ENCODE measurements around the gene RPN1.

The RPN1 gene

DNA sequence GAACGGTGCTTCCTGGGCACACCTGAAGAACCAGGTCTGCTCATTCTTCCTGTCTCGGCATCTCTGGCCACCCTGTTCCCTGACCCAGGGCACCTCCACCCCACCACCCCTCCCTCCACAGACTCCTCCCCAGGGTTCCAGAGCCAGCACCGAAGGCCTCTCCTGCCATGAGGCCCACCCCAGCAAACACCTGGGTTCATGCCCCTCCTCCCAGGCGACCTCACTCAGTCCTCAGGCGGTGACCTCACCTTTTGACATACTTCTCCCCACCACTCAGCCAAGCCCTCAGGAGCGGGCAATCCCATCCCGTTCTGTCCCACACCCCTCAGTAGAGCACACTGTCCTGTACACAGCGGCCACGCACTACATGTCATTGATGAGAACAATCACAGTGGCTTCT lies 72.3 kb downstream of the RPN1 start:
- no peak for DNase-seq (ENCODE audit: low spot score)

DNA sequence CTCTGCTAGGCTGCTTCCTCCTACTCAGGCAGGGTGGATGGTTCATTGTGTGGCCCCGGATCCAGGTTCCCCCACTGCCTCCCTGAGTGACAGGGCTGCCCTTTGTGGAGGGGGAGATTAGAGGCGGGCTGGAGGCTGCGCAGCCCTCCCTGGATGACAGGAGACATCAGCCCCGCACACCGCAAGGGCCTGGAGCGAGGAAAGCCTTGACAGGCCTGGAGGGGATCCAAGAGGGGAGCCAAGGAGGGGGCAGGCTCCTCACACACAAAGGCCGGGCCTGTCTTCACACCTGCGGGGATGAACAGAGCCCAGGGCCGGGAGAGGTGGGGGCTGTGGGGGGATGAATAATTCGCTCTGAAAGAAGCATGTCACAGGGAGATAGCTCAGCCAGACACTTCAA lies 72.9 kb downstream of the RPN1 start:
- no peak for DNase-seq (ENCODE audit: low spot score)

- DNase-seq (ENCODE audit: low spot score), result no peak
These were observed 74.3 kb downstream of the RPN1 start for GRCh38 chr3:128576290-128576689.

DNA sequence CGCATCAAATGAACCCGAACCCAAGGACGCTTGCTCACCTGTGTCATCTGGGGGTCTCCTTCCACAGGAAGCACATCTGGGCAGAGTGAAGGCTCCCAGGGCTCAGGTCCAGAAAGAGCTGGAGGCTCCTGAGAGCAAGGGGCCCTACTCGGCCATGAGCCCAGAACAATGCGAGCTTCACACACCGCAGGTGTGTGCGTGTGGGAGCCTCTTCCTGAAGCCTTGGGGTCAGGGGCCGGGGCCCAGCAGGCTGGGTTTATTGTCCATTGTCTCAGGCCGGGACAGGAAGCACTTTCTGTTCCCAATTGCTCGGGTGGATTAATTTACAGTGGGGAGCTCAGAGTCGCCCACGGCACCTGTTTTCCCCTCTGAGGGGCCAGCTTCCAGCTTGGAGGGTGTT lies 74.8 kb downstream of the RPN1 start:
- DNase-seq (ENCODE audit: low spot score), result no peak

GRCh38 chr3:128573707-128574162 lies 76.9 kb downstream of the RPN1 start:
- no peak for DNase-seq (ENCODE audit: low spot score)

GRCh38 chr3:128573160-128573559 lies 77.5 kb downstream of the RPN1 start:
- no peak for DNase-seq (ENCODE audit: low spot score)

DNA sequence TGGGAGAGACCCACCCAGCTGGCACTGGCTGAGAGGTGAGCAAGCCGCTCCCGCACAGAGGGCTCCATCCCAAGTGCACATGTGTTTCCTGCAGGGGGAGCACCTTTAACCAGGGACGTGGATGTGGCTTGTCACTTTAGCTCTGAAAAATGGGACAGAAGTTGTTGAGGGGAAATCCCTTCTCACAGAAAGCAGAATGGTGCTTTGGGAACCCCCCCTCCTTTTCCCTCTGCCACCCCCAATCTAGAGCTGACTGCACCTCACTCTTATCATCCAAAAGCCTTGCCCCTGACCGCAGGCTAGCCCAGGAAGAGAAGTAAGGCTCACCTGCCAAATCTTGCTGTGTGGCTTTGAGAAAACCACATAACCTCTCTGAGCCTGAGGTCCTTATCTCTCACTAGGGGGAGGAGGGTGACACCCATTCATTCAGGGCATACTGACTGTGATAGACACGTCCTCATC lies 77.9 kb downstream of the RPN1 start:
- no peak for DNase-seq (ENCODE audit: low spot score)

GRCh38 chr3:128572013-128572412 lies 78.6 kb downstream of the RPN1 start:
- DNase-seq (ENCODE audit: low spot score), result no peak

All from ecto neural progenitor cell (in vitro differentiated cells).